MCF 10A (cell line): ENCODE data around the gene SCARB2. TPM values are rescaled to one million over a fixed set of nuclear protein-coding genes. Genes with fewer than 3 reads are reported as not detected.

Experiments
- BruUV-seq: library from RNA; stranded (reverse); fragments of 400-500 nt; replicated peaks from 2 replicates; lab custom pipeline; 2021; lab: Mats Ljungman, UMichigan
- CTCF ChIA-PET: fragments of 300-600 bp; sonication (Branson Sonifier 250); formaldehyde crosslinking; extraction: SDS; loops from one replicate; lab custom pipeline; 2021; ENCODE audit warnings: antibody characterized with exemption, inconsistent platforms; lab: Yijun Ruan, JAX
- POLR2A ChIA-PET: fragments of 300-600, 350-650 bp; sonication (Branson Sonifier 250); formaldehyde crosslinking; extraction: SDS; loops from one replicate; lab custom pipeline; 2020; ENCODE audit warnings: antibody characterized with exemption, inconsistent platforms; lab: Yijun Ruan, JAX
- DNase-seq: peaks from one replicate; pipeline ENCODE4 v3.0.0-alpha.2; 2018; ENCODE audit not compliant: unreplicated experiment
- H3K27ac Mint-ChIP-seq: one replicate; pipeline ENCODE4 v1.8.0; 2022; ENCODE audit warnings: mild to moderate bottlenecking, low read depth, mixed read lengths; ENCODE audit not compliant: unreplicated experiment
- H3K27me3 Mint-ChIP-seq: one replicate; pipeline ENCODE4 v1.8.0; 2022; ENCODE audit warnings: mixed read lengths; ENCODE audit not compliant: insufficient read depth, unreplicated experiment
- H3K36me3 Mint-ChIP-seq: one replicate; pipeline ENCODE4 v1.8.0; 2022; ENCODE audit warnings: mild to moderate bottlenecking, moderate library complexity, mixed read lengths; ENCODE audit not compliant: insufficient read depth, unreplicated experiment
- H3K4me1 Mint-ChIP-seq: one replicate; pipeline ENCODE4 v1.8.0; 2022; ENCODE audit warnings: mixed read lengths; ENCODE audit not compliant: insufficient read depth, unreplicated experiment
- H3K4me3 Mint-ChIP-seq: one replicate; pipeline ENCODE4 v1.8.0; 2022; ENCODE audit warnings: mild to moderate bottlenecking, moderate library complexity, mixed read lengths; ENCODE audit not compliant: unreplicated experiment
- H3K9me3 Mint-ChIP-seq: one replicate; pipeline ENCODE4 v1.8.0; 2022; ENCODE audit warnings: mixed read lengths; ENCODE audit not compliant: unreplicated experiment
- CTCF ChIP-seq: fragments of 200-600 bp; IDR thresholded peaks from one replicate; pipeline ENCODE4 v1.8.0; 2022; ENCODE audit warnings: antibody characterized with exemption, mild to moderate bottlenecking; ENCODE audit not compliant: unreplicated experiment
- intact Hi-C: fragments of 100-400 bp; cut with micrococcal nuclease; formaldehyde crosslinking; loops from 2 replicates; pipeline ENCODE4 v1.14.1; 2022
- total RNA-seq: library from RNA; stranded (reverse); gene quantifications from 2 replicates; pipeline ENCODE4 v1.2.3, GENCODE V29; 2022

The SCARB2 gene
- total RNA-seq, 1 experiment from 2014 or later, result 67.2 TPM

- BruUV-seq, result no TSS peak
- TF ChIP-seq CTCF, result no peak
- ChIA-PET CTCF (interaction anchor here (0.6 to 2.1 kb wide), 5 partner anchors 18 to 323 kb away, joined by 3 to 10 read pairs (median 3); no protein-coding TSS in a partner anchor), POLR2A (interaction anchor here (0.7 to 10.1 kb wide), 16 partner anchors 8 to 176 kb away, joined by 3 to 90 read pairs (median 6); partner anchors contain the start of genes NUP54 and STBD1)
- Mint-ChIP-seq H3K4me3 (peak overlapping the region; percentile 74), H3K4me1 (peaks cover 47% of the 10 kb centered on the region), H3K36me3 (peaks cover 8% of the 10 kb centered on the region), H3K9me3 (no peaks in the 10 kb centered on the region), H3K27me3 (no peaks in the 10 kb centered on the region), H3K27ac (peak overlapping the region; percentile 78)
- intact Hi-C loops, result loop anchor here (2.0 to 5.0 kb wide), 2 partner anchors 31 to 95 kb away; partner anchors contain the start of gene STBD1
- no peak for DNase-seq
These were observed 1.6 kb downstream of the SCARB2 start for GRCh38 chr4:76211769-76212708.

- no peak for DNase-seq
- no peaks in the 10 kb centered on the region for H3K27me3 Mint-ChIP-seq
- peaks cover 45% of the 10 kb centered on the region for H3K4me1 Mint-ChIP-seq
- peak overlapping the region; percentile 78 for H3K27ac Mint-ChIP-seq
- peak overlapping the region; percentile 74 for H3K4me3 Mint-ChIP-seq
- H3K36me3 Mint-ChIP-seq, result peaks cover 14% of the 10 kb centered on the region
- CTCF ChIA-PET, result interaction anchor here (0.8 to 2.1 kb wide), 6 partner anchors 11 to 97 kb away, joined by 3 to 10 read pairs (median 3); no protein-coding TSS in a partner anchor
- H3K9me3 Mint-ChIP-seq, result no peaks in the 10 kb centered on the region
- no TSS peak for BruUV-seq
- TF ChIP-seq CTCF, result no peak
- intact Hi-C loops, result loop anchor here (5.0 kb wide), 1 partner anchor 97 kb away; the partner anchor contains the start of gene STBD1
- POLR2A ChIA-PET, result interaction anchor here (0.8 to 10.1 kb wide), 8 partner anchors 10 to 178 kb away, joined by 3 to 90 read pairs (median 6); partner anchors contain the start of gene STBD1
These were observed 3.2 kb downstream of the SCARB2 start for GRCh38 chr4:76210452-76210851.

- CTCF ChIA-PET, result interaction anchor here (0.6 to 1.1 kb wide), 5 partner anchors 10 to 295 kb away, joined by 3 to 7 read pairs (median 3); no protein-coding TSS in a partner anchor
- peak overlapping the region; percentile 42 for H3K27ac Mint-ChIP-seq
- intact Hi-C loops, result loop anchor here (5.0 kb wide), 1 partner anchor 97 kb away; the partner anchor contains the start of gene STBD1
These were observed 3.7 kb downstream of the SCARB2 start for GRCh38 chr4:76209881-76210280.

More at GRCh38 chr4:76209881-76210280, 3.7 kb downstream of the SCARB2 start:
- Mint-ChIP-seq H3K27me3 (no peaks in the 10 kb centered on the region), H3K9me3 (no peaks in the 10 kb centered on the region), H3K4me3 (peak overlapping the region; percentile 74), H3K36me3 (peaks cover 14% of the 10 kb centered on the region), H3K4me1 (peaks cover 44% of the 10 kb centered on the region)
- POLR2A ChIA-PET, result interaction anchor here (0.8 to 10.1 kb wide), 5 partner anchors 11 to 164 kb away, joined by 3 to 90 read pairs (median 3); partner anchors contain the start of gene STBD1
- DNase-seq, result no peak
- no TSS peak for BruUV-seq
- no peak for TF ChIP-seq CTCF
